HepG2 (cell line): Measurements from ENCODE around the gene DGAT2. TPM values are rescaled to one million over a fixed set of nuclear protein-coding genes. Genes with fewer than 3 reads are reported as not detected.

ENCODE experiments used
- AKAP8 ChIP-seq: sonication (generic); formaldehyde crosslinking; IDR thresholded peaks from 2 replicates; pipeline ENCODE4 v1.5.1; 2020; ENCODE audit warnings: mild to moderate bottlenecking, missing genetic modification reagents
- GTF3A ChIP-seq: sonication (generic); formaldehyde crosslinking; conservative IDR thresholded peaks from 2 replicates; pipeline ENCODE4 v1.4.0; 2020; ENCODE audit warnings: mild to moderate bottlenecking, missing genetic modification reagents
- PAX8 ChIP-seq: sonication (generic); formaldehyde crosslinking; IDR thresholded peaks from 2 replicates; pipeline ENCODE4 v1.8.0; 2022; ENCODE audit warnings: mild to moderate bottlenecking, missing genetic modification reagents, borderline replicate concordance
- RFX3 ChIP-seq: IDR thresholded peaks from 2 replicates; pipeline ENCODE4 v1.6.1; 2016; ENCODE audit warnings: missing biosample characterization, missing genetic modification reagents
- RFX5 ChIP-seq: IDR thresholded peaks from 2 replicates; pipeline ENCODE4 v1.6.1; 2011; ENCODE audit warnings: low read depth, low read length, improper control_type of control experiment
- SIX4 ChIP-seq: sonication (generic); formaldehyde crosslinking; IDR thresholded peaks from 2 replicates; pipeline ENCODE4 v1.4.0; 2020; ENCODE audit warnings: missing genetic modification reagents
- SMARCC2 ChIP-seq: fragments of 450-650 bp; IDR thresholded peaks from 2 replicates; pipeline ENCODE4 v1.6.1; 2017; ENCODE audit warnings: antibody characterized with exemption, mild to moderate bottlenecking
- SMC3 ChIP-seq: IDR thresholded peaks from 2 replicates; pipeline ENCODE4 v1.6.1; 2011; ENCODE audit warnings: low read length, improper control_type of control experiment
- ZFAT ChIP-seq: sonication (generic); formaldehyde crosslinking; conservative IDR thresholded peaks from 2 replicates; pipeline ENCODE4 v1.8.1; 2023; ENCODE audit warnings: missing genetic modification reagents, inconsistent platforms
- ZNF567 ChIP-seq: sonication (generic); formaldehyde crosslinking; IDR thresholded peaks from 2 replicates; pipeline ENCODE4 v1.8.1; 2023; ENCODE audit warnings: mild to moderate bottlenecking, missing genetic modification reagents, borderline replicate concordance
- ZNF605 ChIP-seq: sonication (generic); formaldehyde crosslinking; IDR thresholded peaks from 2 replicates; pipeline ENCODE4 v1.8.0; 2022; ENCODE audit warnings: mild to moderate bottlenecking, missing genetic modification reagents
- ZSCAN9 ChIP-seq: IDR thresholded peaks from 2 replicates; pipeline ENCODE4 v1.6.1; 2016; ENCODE audit warnings: borderline replicate concordance
- polyA plus RNA-seq, 8 experiments: library from polyadenylated mRNA; depleted of rRNA in 3 of 8; stranded (reverse) in 7 of 8; unstranded in 1 of 8; fragments of >200 nt; fragmentation: Illumina TruSeq in 4 of 8; extraction: Trizol in 4 of 8; gene quantifications; 2 replicates each; pipeline versions ENCODE4 v1.2.1 to v1.2.3, GENCODE V29; 2011 to 2016; ENCODE audit warnings: low read depth in 4 of 8, missing spikeins in 1 of 8, mixed read lengths in 1 of 8; ENCODE audit not compliant: insufficient read depth in 1 of 8
- total RNA-seq, 5 experiments: library from RNA; depleted of rRNA; stranded (reverse); fragments of >200 nt; fragmentation: Illumina TruSeq; extraction: Trizol; gene quantifications; 2 replicates each; pipeline ENCODE4 v1.2.3, GENCODE V29; 2016; ENCODE audit warnings: low read depth in 1 of 5
- TF ChIP-seq, protein P1 (sequence below): sonication (generic); formaldehyde crosslinking; IDR thresholded peaks from 2 replicates; pipeline ENCODE4 v1.4.0; 2020; ENCODE audit warnings: missing genetic modification reagents
- TF ChIP-seq, protein P2 (sequence below): sonication (generic); formaldehyde crosslinking; conservative IDR thresholded peaks from 2 replicates; pipeline ENCODE4 v1.5.0; 2020; ENCODE audit warnings: missing genetic modification reagents
- TF ChIP-seq, protein P3 (sequence below): sonication (generic); formaldehyde crosslinking; IDR thresholded peaks from 2 replicates; pipeline ENCODE4 v1.4.0; 2020; ENCODE audit warnings: mild to moderate bottlenecking, missing genetic modification reagents, borderline replicate concordance
- TF ChIP-seq, protein P4 (sequence below), 2 experiments: fragments of 450-650 bp in 1 of 2; sonication (generic) in 1 of 2; formaldehyde crosslinking; IDR thresholded peaks; 2 replicates each; pipeline versions ENCODE4 v1.5.0 to v1.8.0; 2020 to 2022; ENCODE audit warnings: mild to moderate bottlenecking in 1 of 2, missing genetic modification reagents in 1 of 2

The DGAT2 gene
- total and polyA plus RNA-seq, 2 of the 13 experiments (the other 11 are each of a cell fraction or from before 2014, with no cell fraction given) = 39.0 to 65.6 TPM

DNA sequence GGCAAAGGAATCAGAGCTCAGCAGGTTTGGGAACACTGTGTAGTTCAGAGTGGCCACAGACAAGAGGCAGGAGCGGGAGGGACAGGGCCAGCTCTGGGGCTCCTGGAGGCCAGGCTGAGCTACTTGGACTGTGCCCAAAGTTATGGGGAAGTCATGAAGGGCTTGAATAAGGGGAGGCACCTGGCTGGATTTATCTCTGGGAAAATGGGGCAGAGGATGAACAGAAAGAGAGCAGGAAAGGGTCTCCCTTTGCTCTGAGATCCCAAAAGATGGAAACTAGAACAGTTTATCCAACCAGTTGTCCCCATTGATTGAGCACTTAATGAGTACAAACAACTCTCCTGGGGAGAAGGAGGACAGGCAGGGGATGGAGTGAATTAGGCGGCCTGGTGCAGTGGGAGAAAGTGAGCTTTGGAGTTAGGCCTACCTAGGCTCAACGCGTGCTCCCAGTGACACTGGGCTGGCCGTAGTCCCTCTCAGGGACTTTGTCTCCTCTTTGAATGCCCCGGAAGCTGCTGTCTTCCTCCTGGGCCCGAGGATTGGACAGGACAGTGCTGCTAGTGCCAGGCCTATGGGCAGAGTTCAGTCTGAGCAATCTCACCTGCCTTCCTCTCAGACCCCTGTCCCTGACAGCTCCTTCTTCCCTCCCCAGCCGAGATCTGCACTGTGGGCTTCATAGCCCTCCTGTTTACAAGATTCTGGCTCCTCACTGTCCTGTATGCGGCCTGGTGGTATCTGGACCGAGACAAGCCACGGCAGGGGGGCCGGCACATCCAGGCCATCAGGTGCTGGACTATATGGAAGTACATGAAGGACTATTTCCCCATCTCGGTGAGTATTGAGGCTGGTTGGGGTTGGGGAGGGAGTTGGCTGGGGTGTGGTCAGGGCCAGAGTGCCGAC lies 49.0 kb upstream of the DGAT2 start (continued):
- TF ChIP-seq, protein P1, sequence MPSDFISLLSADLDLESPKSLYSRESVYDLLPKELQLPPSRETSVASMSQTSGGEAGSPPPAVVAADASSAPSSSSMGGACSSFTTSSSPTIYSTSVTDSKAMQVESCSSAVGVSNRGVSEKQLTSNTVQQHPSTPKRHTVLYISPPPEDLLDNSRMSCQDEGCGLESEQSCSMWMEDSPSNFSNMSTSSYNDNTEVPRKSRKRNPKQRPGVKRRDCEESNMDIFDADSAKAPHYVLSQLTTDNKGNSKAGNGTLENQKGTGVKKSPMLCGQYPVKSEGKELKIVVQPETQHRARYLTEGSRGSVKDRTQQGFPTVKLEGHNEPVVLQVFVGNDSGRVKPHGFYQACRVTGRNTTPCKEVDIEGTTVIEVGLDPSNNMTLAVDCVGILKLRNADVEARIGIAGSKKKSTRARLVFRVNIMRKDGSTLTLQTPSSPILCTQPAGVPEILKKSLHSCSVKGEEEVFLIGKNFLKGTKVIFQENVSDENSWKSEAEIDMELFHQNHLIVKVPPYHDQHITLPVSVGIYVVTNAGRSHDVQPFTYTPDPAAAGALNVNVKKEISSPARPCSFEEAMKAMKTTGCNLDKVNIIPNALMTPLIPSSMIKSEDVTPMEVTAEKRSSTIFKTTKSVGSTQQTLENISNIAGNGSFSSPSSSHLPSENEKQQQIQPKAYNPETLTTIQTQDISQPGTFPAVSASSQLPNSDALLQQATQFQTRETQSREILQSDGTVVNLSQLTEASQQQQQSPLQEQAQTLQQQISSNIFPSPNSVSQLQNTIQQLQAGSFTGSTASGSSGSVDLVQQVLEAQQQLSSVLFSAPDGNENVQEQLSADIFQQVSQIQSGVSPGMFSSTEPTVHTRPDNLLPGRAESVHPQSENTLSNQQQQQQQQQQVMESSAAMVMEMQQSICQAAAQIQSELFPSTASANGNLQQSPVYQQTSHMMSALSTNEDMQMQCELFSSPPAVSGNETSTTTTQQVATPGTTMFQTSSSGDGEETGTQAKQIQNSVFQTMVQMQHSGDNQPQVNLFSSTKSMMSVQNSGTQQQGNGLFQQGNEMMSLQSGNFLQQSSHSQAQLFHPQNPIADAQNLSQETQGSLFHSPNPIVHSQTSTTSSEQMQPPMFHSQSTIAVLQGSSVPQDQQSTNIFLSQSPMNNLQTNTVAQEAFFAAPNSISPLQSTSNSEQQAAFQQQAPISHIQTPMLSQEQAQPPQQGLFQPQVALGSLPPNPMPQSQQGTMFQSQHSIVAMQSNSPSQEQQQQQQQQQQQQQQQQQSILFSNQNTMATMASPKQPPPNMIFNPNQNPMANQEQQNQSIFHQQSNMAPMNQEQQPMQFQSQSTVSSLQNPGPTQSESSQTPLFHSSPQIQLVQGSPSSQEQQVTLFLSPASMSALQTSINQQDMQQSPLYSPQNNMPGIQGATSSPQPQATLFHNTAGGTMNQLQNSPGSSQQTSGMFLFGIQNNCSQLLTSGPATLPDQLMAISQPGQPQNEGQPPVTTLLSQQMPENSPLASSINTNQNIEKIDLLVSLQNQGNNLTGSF = no peak
- TF ChIP-seq, protein P2, sequence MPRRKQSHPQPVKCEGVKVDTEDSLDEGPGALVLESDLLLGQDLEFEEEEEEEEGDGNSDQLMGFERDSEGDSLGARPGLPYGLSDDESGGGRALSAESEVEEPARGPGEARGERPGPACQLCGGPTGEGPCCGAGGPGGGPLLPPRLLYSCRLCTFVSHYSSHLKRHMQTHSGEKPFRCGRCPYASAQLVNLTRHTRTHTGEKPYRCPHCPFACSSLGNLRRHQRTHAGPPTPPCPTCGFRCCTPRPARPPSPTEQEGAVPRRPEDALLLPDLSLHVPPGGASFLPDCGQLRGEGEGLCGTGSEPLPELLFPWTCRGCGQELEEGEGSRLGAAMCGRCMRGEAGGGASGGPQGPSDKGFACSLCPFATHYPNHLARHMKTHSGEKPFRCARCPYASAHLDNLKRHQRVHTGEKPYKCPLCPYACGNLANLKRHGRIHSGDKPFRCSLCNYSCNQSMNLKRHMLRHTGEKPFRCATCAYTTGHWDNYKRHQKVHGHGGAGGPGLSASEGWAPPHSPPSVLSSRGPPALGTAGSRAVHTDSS = no peak
- TF ChIP-seq, protein P3, sequence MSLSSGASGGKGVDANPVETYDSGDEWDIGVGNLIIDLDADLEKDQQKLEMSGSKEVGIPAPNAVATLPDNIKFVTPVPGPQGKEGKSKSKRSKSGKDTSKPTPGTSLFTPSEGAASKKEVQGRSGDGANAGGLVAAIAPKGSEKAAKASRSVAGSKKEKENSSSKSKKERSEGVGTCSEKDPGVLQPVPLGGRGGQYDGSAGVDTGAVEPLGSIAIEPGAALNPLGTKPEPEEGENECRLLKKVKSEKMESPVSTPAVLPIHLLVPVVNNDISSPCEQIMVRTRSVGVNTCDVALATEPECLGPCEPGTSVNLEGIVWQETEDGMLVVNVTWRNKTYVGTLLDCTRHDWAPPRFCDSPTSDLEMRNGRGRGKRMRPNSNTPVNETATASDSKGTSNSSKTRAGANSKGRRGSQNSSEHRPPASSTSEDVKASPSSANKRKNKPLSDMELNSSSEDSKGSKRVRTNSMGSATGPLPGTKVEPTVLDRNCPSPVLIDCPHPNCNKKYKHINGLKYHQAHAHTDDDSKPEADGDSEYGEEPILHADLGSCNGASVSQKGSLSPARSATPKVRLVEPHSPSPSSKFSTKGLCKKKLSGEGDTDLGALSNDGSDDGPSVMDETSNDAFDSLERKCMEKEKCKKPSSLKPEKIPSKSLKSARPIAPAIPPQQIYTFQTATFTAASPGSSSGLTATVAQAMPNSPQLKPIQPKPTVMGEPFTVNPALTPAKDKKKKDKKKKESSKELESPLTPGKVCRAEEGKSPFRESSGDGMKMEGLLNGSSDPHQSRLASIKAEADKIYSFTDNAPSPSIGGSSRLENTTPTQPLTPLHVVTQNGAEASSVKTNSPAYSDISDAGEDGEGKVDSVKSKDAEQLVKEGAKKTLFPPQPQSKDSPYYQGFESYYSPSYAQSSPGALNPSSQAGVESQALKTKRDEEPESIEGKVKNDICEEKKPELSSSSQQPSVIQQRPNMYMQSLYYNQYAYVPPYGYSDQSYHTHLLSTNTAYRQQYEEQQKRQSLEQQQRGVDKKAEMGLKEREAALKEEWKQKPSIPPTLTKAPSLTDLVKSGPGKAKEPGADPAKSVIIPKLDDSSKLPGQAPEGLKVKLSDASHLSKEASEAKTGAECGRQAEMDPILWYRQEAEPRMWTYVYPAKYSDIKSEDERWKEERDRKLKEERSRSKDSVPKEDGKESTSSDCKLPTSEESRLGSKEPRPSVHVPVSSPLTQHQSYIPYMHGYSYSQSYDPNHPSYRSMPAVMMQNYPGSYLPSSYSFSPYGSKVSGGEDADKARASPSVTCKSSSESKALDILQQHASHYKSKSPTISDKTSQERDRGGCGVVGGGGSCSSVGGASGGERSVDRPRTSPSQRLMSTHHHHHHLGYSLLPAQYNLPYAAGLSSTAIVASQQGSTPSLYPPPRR (CRISPR knock-in tag) = no peak
- TF ChIP-seq SMARCC2 (no peak), SMC3 (no peak), ZSCAN9 (peak; percentile 39; the same call in 1 of the 2 replicates), PAX8 (CRISPR knock-in tag) (no peak), RFX5 (no peak), ZNF605 (CRISPR knock-in tag) (peak; percentile 93), GTF3A (CRISPR knock-in tag) (no peak), AKAP8 (CRISPR knock-in tag) (no peak), SIX4 (no peak), ZFAT (no peak), RFX3 (no peak), ZNF567 (CRISPR knock-in tag) (no peak)
- TF ChIP-seq, protein P4, sequence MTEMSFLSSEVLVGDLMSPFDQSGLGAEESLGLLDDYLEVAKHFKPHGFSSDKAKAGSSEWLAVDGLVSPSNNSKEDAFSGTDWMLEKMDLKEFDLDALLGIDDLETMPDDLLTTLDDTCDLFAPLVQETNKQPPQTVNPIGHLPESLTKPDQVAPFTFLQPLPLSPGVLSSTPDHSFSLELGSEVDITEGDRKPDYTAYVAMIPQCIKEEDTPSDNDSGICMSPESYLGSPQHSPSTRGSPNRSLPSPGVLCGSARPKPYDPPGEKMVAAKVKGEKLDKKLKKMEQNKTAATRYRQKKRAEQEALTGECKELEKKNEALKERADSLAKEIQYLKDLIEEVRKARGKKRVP (CRISPR knock-in tag; IDR thresholded peaks at IDR 0.05) = no peak
